ENCODE results near the gene ARAP1. TPM values are rescaled to one million over a fixed set of nuclear protein-coding genes. Genes with fewer than 3 reads are reported as not detected.

The ARAP1 gene
- total and polyA plus RNA-seq, 2 donors (not counting 3 experiments of a cell fraction or from before 2014, with no cell fraction given) = 36.8 to 66.2 TPM

GRCh38 chr11:72724851-72725723 is 27.1 kb downstream of the ARAP1 start:
- peaks cover 19% of the 10 kb centered on the region for H3K4me1 ChIP-seq (ENCODE audit: control insufficient read depth, extremely low read depth, insufficient read depth, low read length)
- H3K4me3 ChIP-seq (replicated peaks in 1 of 3; ENCODE audit: insufficient read depth in 1 of 3, low read depth in 1 of 3, low read length in 3 of 3) = no peak overlapping the region

More at GRCh38 chr11:72724851-72725723, 27.1 kb downstream of the ARAP1 start:
- Histone ChIP-seq H3K9ac (replicated peaks; ENCODE audit: extremely low read depth, insufficient read depth, low read length) (no peak overlapping the region), H3K36me3 (ENCODE audit: control insufficient read depth in 2 of 2, extremely low read depth in 1 of 2, insufficient read depth in 2 of 2, low read length in 2 of 2) (no peaks in the 10 kb centered on the region), H3K9me3 (replicated peaks; ENCODE audit: control insufficient read depth, insufficient read depth, low read length) (no peaks in the 10 kb centered on the region), H3K4me2 (ENCODE audit: insufficient read depth, low read length) (no peak overlapping the region), H2AFZ (ENCODE audit: low read depth, low read length) (no peak overlapping the region), H3K9me1 (replicated peaks; ENCODE audit: control insufficient read depth, extremely low read depth, insufficient read depth, low read length) (no peaks in the 10 kb centered on the region), H3K27ac (ENCODE audit: insufficient read depth, low read depth, low read length) (no peak overlapping the region), H4K20me1 (replicated peaks; ENCODE audit: control insufficient read depth, extremely low read depth, insufficient read depth, low read length) (no peaks in the 10 kb centered on the region), H3K79me2 (ENCODE audit: control insufficient read depth, insufficient read depth, low read length) (peaks cover 20% of the 10 kb centered on the region), H3K27me3 (ENCODE audit: control insufficient read depth in 2 of 2, insufficient read depth in 2 of 2, low read length in 2 of 2) (no peaks in the 10 kb centered on the region)
- POLR2A ChIA-PET = interaction anchor here (0.6 to 1.5 kb wide), 3 partner anchors 68 to 88 kb away, joined by 3 to 4 read pairs (median 4); partner anchors contain the start of gene STARD10
- BruUV-seq (replicated peaks) = no TSS peak
- FAIRE-seq (peak; percentile 78), DNase-seq (ENCODE audit: low read depth, low spot score) (peak; percentile 86)
- dilution Hi-C loops (cut with MboI; ENCODE audit: extremely low pct_ligation_motif_present, low sequenced_read_pairs) = no loop called here
- CTCF ChIA-PET = interaction anchor here (0.5 to 6.0 kb wide), 65 partner anchors 9 to 1181 kb away, joined by 3 to 136 read pairs (median 5); partner anchors contain the start of genes ARAP1 and STARD10
- intact Hi-C loops (cut with micrococcal nuclease) = loop anchor here (1.0 kb wide), 5 partner anchors 68 to 517 kb away; partner anchors contain the start of gene ATG16L2
- no peak for TF ChIP-seq JUN (IDR thresholded peaks at IDR 0.05; ENCODE audit: borderline replicate concordance, insufficient read depth, insufficient read length, low read depth)
- TF ChIP-seq, protein P1, sequence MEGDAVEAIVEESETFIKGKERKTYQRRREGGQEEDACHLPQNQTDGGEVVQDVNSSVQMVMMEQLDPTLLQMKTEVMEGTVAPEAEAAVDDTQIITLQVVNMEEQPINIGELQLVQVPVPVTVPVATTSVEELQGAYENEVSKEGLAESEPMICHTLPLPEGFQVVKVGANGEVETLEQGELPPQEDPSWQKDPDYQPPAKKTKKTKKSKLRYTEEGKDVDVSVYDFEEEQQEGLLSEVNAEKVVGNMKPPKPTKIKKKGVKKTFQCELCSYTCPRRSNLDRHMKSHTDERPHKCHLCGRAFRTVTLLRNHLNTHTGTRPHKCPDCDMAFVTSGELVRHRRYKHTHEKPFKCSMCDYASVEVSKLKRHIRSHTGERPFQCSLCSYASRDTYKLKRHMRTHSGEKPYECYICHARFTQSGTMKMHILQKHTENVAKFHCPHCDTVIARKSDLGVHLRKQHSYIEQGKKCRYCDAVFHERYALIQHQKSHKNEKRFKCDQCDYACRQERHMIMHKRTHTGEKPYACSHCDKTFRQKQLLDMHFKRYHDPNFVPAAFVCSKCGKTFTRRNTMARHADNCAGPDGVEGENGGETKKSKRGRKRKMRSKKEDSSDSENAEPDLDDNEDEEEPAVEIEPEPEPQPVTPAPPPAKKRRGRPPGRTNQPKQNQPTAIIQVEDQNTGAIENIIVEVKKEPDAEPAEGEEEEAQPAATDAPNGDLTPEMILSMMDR (IDR thresholded peaks at IDR 0.05; ENCODE audit: extremely low read depth in 1 of 2, insufficient read depth in 1 of 2, low read depth in 1 of 2, low read length in 2 of 2) = peak; percentile 87 to 88
